Astrocyte (in vitro differentiated cells and primary cell): Measurements from ENCODE around the gene DNAJC30.

ENCODE experiments used
- CTCF ChIP-seq: IDR thresholded peaks from 2 replicates; pipeline ENCODE4 v1.5.1; 2011; ENCODE audit warnings: low read depth, mild to moderate bottlenecking, inconsistent platforms, low read length, moderate library complexity; ENCODE audit not compliant: insufficient read depth
- EZH2 ChIP-seq: IDR thresholded peaks from 2 replicates; pipeline ENCODE4 v1.6.1; 2012; ENCODE audit warnings: mild to moderate bottlenecking, low read length, inconsistent platforms; ENCODE audit not compliant: insufficient read depth

GRCh38 chr7:73631558-73631957 lies 51.7 kb downstream of the DNAJC30 start:
- no peak for TF ChIP-seq CTCF
- no peak for TF ChIP-seq EZH2
